GM12875 (cell line): ENCODE results near the gene RNASE7.

Source experiments
- H3K4me3 ChIP-seq: one replicate; pipeline ENCODE4 v1.5.1; 2011; ENCODE audit warnings: low read depth, low read length, control low read depth
- TF ChIP-seq, protein P1 (sequence below): IDR thresholded peaks from 2 replicates; pipeline ENCODE4 v1.5.1; 2011; ENCODE audit warnings: low read depth, mild to moderate bottlenecking, control low read depth, inconsistent platforms, low read length, moderate library complexity, borderline replicate concordance; ENCODE audit not compliant: insufficient read depth

Gene RNASE7

GRCh38 chr14:21029917-21030316 is 12.2 kb upstream of the RNASE7 start, which contains the start of gene TPPP2:
Gene TPPP2, plus strand, starts transcription at chr14:21030217. Its CDS starts 365 bp downstream, at chr14:21030582.
- no peak within 1 kb of the TSS for H3K4me3 ChIP-seq
- TF ChIP-seq, protein P1, sequence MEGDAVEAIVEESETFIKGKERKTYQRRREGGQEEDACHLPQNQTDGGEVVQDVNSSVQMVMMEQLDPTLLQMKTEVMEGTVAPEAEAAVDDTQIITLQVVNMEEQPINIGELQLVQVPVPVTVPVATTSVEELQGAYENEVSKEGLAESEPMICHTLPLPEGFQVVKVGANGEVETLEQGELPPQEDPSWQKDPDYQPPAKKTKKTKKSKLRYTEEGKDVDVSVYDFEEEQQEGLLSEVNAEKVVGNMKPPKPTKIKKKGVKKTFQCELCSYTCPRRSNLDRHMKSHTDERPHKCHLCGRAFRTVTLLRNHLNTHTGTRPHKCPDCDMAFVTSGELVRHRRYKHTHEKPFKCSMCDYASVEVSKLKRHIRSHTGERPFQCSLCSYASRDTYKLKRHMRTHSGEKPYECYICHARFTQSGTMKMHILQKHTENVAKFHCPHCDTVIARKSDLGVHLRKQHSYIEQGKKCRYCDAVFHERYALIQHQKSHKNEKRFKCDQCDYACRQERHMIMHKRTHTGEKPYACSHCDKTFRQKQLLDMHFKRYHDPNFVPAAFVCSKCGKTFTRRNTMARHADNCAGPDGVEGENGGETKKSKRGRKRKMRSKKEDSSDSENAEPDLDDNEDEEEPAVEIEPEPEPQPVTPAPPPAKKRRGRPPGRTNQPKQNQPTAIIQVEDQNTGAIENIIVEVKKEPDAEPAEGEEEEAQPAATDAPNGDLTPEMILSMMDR: no peak

DNA sequence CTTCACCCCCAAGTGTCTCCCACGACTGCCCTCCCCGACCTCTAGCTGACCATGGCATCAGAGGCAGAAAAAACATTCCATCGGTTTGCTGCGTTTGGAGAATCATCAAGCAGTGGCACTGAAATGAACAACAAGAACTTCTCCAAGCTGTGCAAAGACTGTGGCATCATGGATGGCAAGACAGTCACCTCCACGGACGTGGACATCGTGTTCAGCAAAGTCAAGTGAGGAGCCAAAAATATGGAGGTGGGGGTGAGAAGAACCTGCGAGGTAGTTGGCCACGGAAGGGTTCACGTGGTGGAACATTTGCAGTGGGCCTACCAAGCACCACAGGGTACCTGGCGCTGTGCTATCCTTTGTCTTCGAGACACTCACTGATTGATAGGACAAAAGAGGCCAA is 11.6 kb upstream of the RNASE7 start:
- H3K4me3 ChIP-seq: no peak overlapping the region
- TF ChIP-seq, protein P1: no peak

- TF ChIP-seq, protein P1: no peak
- H3K4me3 ChIP-seq: no peak overlapping the region
Observed at GRCh38 chr14:21032326-21033132, 9.6 kb upstream of the RNASE7 start.

- no peak overlapping the region for H3K4me3 ChIP-seq
- TF ChIP-seq, protein P1: no peak
Observed at GRCh38 chr14:21033133-21033698, 8.9 kb upstream of the RNASE7 start.

- TF ChIP-seq, protein P1: no peak
- no peak within 1 kb of the TSS for H3K4me3 ChIP-seq
Observed at GRCh38 chr14:21034707-21035106, 7.5 kb upstream of the RNASE7 start, which contains the start of gene RNASE13. Gene RNASE13, minus strand, starts transcription at chr14:21034807. Its CDS starts 519 bp downstream, at chr14:21034288.

- H3K4me3 ChIP-seq: no peak overlapping the region
- TF ChIP-seq, protein P1: no peak
Observed at GRCh38 chr14:21036751-21037150, 5.4 kb upstream of the RNASE7 start.

GRCh38 chr14:21037156-21037555 is 5.0 kb upstream of the RNASE7 start:
- TF ChIP-seq, protein P1: no peak
- no peak overlapping the region for H3K4me3 ChIP-seq
